Measurements from ENCODE around the gene GAREM1. TPM values are rescaled to one million over a fixed set of nuclear protein-coding genes. Genes with fewer than 3 reads are reported as not detected.

Gene GAREM1
- total and polyA plus RNA-seq, 2 of the 8 experiments (the other 6 are each of a cell fraction or from before 2014, with no cell fraction given): 3.6 to 9.2 TPM

- no peak overlapping the region for H3K56ac ChIP-seq (replicated peaks; ENCODE audit: insufficient read length, low read depth, low read length)
- H2BK12ac ChIP-seq (ENCODE audit: low read depth, low read length): no peak overlapping the region
- no peak overlapping the region for H2BK5ac ChIP-seq (ENCODE audit: low read depth, low read length)
- ChIA-PET POLR2A (ENCODE audit: partially characterized antibody) (no interaction called here), CTCF (ENCODE audit: partially characterized antibody) (interaction anchor here (0.9 to 3.1 kb wide), 5 partner anchors 9 to 105 kb away, joined by 3 to 49 read pairs (median 5); no protein-coding TSS in a partner anchor)
- no peaks in the 10 kb centered on the region for H3K9me3 ChIP-seq (ENCODE audit: insufficient read depth in 2 of 2, low read depth in 1 of 2, low read length in 1 of 2)
- H3K27ac ChIP-seq (ENCODE audit: low read depth, low read length): no peak overlapping the region
- no peak overlapping the region for H3K4me3 ChIP-seq (ENCODE audit: extremely low read depth in 1 of 4, insufficient read depth in 2 of 4, low read depth in 3 of 4, low read length in 4 of 4)
- H2AFZ ChIP-seq (ENCODE audit: low read length): no peak overlapping the region
- DNase-seq (ENCODE audit: low read depth in 1 of 2, low spot score in 2 of 2): no peak
- H3K9ac ChIP-seq (replicated peaks in 1 of 4; ENCODE audit: extremely low read depth in 1 of 4, low read depth in 3 of 4, low read length in 3 of 4): no peak overlapping the region
- H3K23ac ChIP-seq (ENCODE audit: insufficient read length): no peak overlapping the region
- no peak overlapping the region for H3K18ac ChIP-seq (ENCODE audit: extremely low read depth, low read length)
- FAIRE-seq: no peak
- H3K36me3 ChIP-seq (ENCODE audit: control insufficient read depth in 2 of 4, insufficient read depth in 4 of 4, low read length in 3 of 4): no peaks in the 10 kb centered on the region
- H3K14ac ChIP-seq (ENCODE audit: insufficient read length): no peak overlapping the region
- no peak overlapping the region for H2AK5ac ChIP-seq (ENCODE audit: low read depth, low read length)
- no peaks in the 10 kb centered on the region for H3K79me1 ChIP-seq (ENCODE audit: low read depth, low read length)
- H2BK120ac ChIP-seq (replicated peaks; ENCODE audit: low read depth, low read length): no peak overlapping the region
- no peaks in the 10 kb centered on the region; a peak in 1 of 7 replicates for H3K27me3 ChIP-seq (replicated peaks in 1 of 4; ENCODE audit: control insufficient read depth in 3 of 4, extremely low read depth in 1 of 4, insufficient read depth in 3 of 4, low read length in 3 of 4)
- H3K4me2 ChIP-seq (ENCODE audit: insufficient read depth in 1 of 2, low read depth in 2 of 2, low read length in 2 of 2): no peak overlapping the region
- H4K91ac ChIP-seq (replicated peaks; ENCODE audit: insufficient read length, low read length): no peak overlapping the region
- 76% methylated on average over 1 of the region's 1 CpG; no CpG with 5 or more reads in 1 of the 2 experiments for WGBS, 2 experiments (ENCODE audit: extremely low coverage in 1 of 2, insufficient coverage in 1 of 2, insufficient read length in 1 of 2, insufficient replicate concordance in 2 of 2, low coverage in 1 of 2, low lambda C conversion rate in 2 of 2, missing lambda C conversion rate in 1 of 2)
- no peak overlapping the region for H3K4ac ChIP-seq (replicated peaks; ENCODE audit: insufficient read length, low read depth, low read length)
- no peaks in the 10 kb centered on the region for H4K20me1 ChIP-seq (replicated peaks in 1 of 2; ENCODE audit: control insufficient read depth in 1 of 2, insufficient read depth in 2 of 2, low read length in 2 of 2)
- no peak overlapping the region for H4K8ac ChIP-seq (ENCODE audit: extremely low read depth, insufficient read depth, low read length)
- H4K5ac ChIP-seq (ENCODE audit: insufficient read length, low read depth, low read length): no peak overlapping the region
- H3K4me1 ChIP-seq (replicated peaks in 1 of 4; ENCODE audit: control insufficient read depth in 3 of 4, insufficient read depth in 4 of 4, low read length in 3 of 4): no peaks in the 10 kb centered on the region
- no peak overlapping the region for H2BK20ac ChIP-seq (ENCODE audit: low read length)
- H2BK15ac ChIP-seq (ENCODE audit: low read length): no peak overlapping the region
- H3K23me2 ChIP-seq (ENCODE audit: low read depth, low read length): no peaks in the 10 kb centered on the region
- no peaks in the 10 kb centered on the region for H3K79me2 ChIP-seq (ENCODE audit: control insufficient read depth in 1 of 2, insufficient read depth in 2 of 2, low read length in 2 of 2)
- TF ChIP-seq RBBP5 (IDR thresholded peaks at IDR 0.05; ENCODE audit: borderline replicate concordance, low read depth, low read length) (no peak), RFX5 (IDR thresholded peaks at IDR 0.05; ENCODE audit: borderline replicate concordance, low read depth, low read length) (no peak), SRF (IDR thresholded peaks at IDR 0.05; ENCODE audit: low read depth, low read length) (no peak), CBX5 (IDR thresholded peaks at IDR 0.05; ENCODE audit: low read depth, low read length) (no peak), JUN (IDR thresholded peaks at IDR 0.05; ENCODE audit: low read depth, low read length) (no peak), CTCF (IDR thresholded peaks at IDR 0.05; ENCODE audit: control extremely low read depth in 1 of 3, insufficient read depth in 1 of 3, low read depth in 1 of 3, low read length in 3 of 3) (no peak), FOSL1 (IDR thresholded peaks at IDR 0.05; ENCODE audit: insufficient read depth, low read depth, low read length) (no peak)
These were observed 208.6 kb downstream of the GAREM1 start for GRCh38 chr18:32262092-32262491.

Measured in H1 (cell line).